Kidney (tissue), 22 donors: ENCODE data around the gene ACSM3. TPM values are rescaled to one million over a fixed set of nuclear protein-coding genes. Genes with fewer than 3 reads are reported as not detected.
"Not testable (repeated sequence)": the region's sequence is repeated elsewhere in the genome, so short reads cannot be mapped to it uniquely, and the experiment has no call there.

Experiments used
- DNase-seq, 5 donors: peaks; one replicate each; pipeline ENCODE4 v3.0.0-alpha.2; 2013 to 2020
- FAIRE-seq: peaks from 2 replicates; lab custom pipeline; 2012; peaks lifted over from hg19 to GRCh38; lab: Jason Lieb, UNC
- H3K27ac ChIP-seq, 2 donors: one replicate each; pipeline ENCODE4 v1.7.0; 2013; ENCODE audit warnings: low read depth in 2 of 2, low read length in 2 of 2, inconsistent platforms in 1 of 2
- H3K27me3 ChIP-seq: one replicate; pipeline ENCODE4 v1.7.1; 2013; ENCODE audit warnings: low read length, inconsistent platforms; ENCODE audit not compliant: control insufficient read depth, insufficient read depth
- H3K36me3 ChIP-seq, 3 donors: one replicate each; pipeline versions ENCODE4 v1.7.0 to v1.7.1; 2013; ENCODE audit warnings: low read length in 3 of 3, control low read depth in 1 of 3, inconsistent platforms in 1 of 3; ENCODE audit not compliant: insufficient read depth in 3 of 3, control insufficient read depth in 2 of 3
- H3K4me1 ChIP-seq, 3 donors: one replicate each; pipeline versions ENCODE4 v1.7.0 to v1.7.1; 2013; ENCODE audit warnings: low read length in 3 of 3, inconsistent platforms in 1 of 3, low read depth in 1 of 3; ENCODE audit not compliant: control insufficient read depth in 2 of 3, insufficient read depth in 2 of 3
- H3K4me3 ChIP-seq, 3 donors: one replicate each; pipeline versions ENCODE4 v1.7.0 to v1.8.1; 2013; ENCODE audit warnings: low read length in 3 of 3, control low read depth in 1 of 3, inconsistent platforms in 1 of 3
- H3K9ac ChIP-seq, 3 donors: one replicate each; pipeline versions ENCODE4 v1.7.0 to v1.7.1; 2013; ENCODE audit warnings: low read length in 3 of 3, control low read depth in 1 of 3, inconsistent platforms in 1 of 3
- H3K9me3 ChIP-seq, 3 donors: one replicate each; pipeline versions ENCODE4 v1.7.0 to v1.7.1; 2013; ENCODE audit warnings: low read length in 3 of 3, control low read depth in 1 of 3, inconsistent platforms in 1 of 3; ENCODE audit not compliant: control insufficient read depth in 2 of 3, insufficient read depth in 1 of 3
- intact Hi-C: fragments of 100-400 bp; cut with DNase I; formaldehyde crosslinking; loops from one replicate; pipeline ENCODE4 v1.11.1; 2022
- long read RNA-seq, 10 donors: library from polyadenylated mRNA in 1 of 10; unstranded in 1 of 10; transcript quantifications; one replicate each; pipeline ENCODE4 v2.0.0 and lab custom pipeline, GENCODE V29; 2021 to 2026
- polyA plus RNA-seq: library from polyadenylated mRNA; stranded (reverse); fragments of 350-450 nt; fragmentation: Illumina TruSeq; extraction: RNeasy Lipid Tissue Mini Kit (QIAGEN cat#74804); gene quantifications from one replicate; pipeline ENCODE4 v1.2.3, GENCODE V29; 2014; ENCODE audit warnings: low read depth, low replicate concordance; ENCODE audit not compliant: insufficient read depth
- total RNA-seq: library from RNA; stranded (reverse); fragmentation: NEBNext Ultra II Directional; extraction: Animal tissue kit (Norgen Biotek cat#: 25700); gene quantifications from one replicate; pipeline ENCODE4 v1.2.1, GENCODE V29; 2021
- TF ChIP-seq, protein P1 (sequence below): IDR thresholded peaks from 3 replicates; pipeline ENCODE4 v1.5.1; 2012; ENCODE audit warnings: mild to moderate bottlenecking, moderate library complexity, borderline replicate concordance; ENCODE audit not compliant: insufficient read depth; ENCODE audit errors: extremely low read depth
- donor health status: control.
- donor health status: control.
- donor health status: control.
- donor health status: control.
- donor health status: control.
- donor health status: DM: yes; HTN: yes; CAD: no.
- donor health status: Normal renal cell carcinoma (clear cell type).

The ACSM3 gene, protein sequence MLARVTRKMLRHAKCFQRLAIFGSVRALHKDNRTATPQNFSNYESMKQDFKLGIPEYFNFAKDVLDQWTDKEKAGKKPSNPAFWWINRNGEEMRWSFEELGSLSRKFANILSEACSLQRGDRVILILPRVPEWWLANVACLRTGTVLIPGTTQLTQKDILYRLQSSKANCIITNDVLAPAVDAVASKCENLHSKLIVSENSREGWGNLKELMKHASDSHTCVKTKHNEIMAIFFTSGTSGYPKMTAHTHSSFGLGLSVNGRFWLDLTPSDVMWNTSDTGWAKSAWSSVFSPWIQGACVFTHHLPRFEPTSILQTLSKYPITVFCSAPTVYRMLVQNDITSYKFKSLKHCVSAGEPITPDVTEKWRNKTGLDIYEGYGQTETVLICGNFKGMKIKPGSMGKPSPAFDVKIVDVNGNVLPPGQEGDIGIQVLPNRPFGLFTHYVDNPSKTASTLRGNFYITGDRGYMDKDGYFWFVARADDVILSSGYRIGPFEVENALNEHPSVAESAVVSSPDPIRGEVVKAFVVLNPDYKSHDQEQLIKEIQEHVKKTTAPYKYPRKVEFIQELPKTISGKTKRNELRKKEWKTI
- total RNA-seq (31.5 TPM), polyA plus RNA-seq (139 TPM)
- long read RNA-seq, donor 1, partial matches to known transcripts = 0 of 6 reads
- long read RNA-seq, donor 1, other reads (novel, unspliced or antisense) = 0 of 6 reads
- long read RNA-seq, donor 2, transcript ACSM3-201 (14 exons, 2,845 nt) = major isoform, 12 of 32 reads
- long read RNA-seq, donor 2, partial matches to known transcripts = 15 of 32 reads
- long read RNA-seq, donor 2, other reads (novel, unspliced or antisense) = 0 of 32 reads
- long read RNA-seq, donor 3, transcript ACSM3-201 (14 exons, 2,845 nt) = major isoform, 9 of 23 reads
- long read RNA-seq, donor 3, partial matches to known transcripts = 7 of 23 reads
- long read RNA-seq, donor 3, other reads (novel, unspliced or antisense) = 0 of 23 reads
- long read RNA-seq, donor 4, transcript ACSM3-201 (14 exons, 2,845 nt) = major isoform, 5 of 14 reads
- long read RNA-seq, donor 4, partial matches to known transcripts = 5 of 14 reads
- long read RNA-seq, donor 4, other reads (novel, unspliced or antisense) = 0 of 14 reads
- long read RNA-seq, donor 5, partial matches to known transcripts = 0 of 1 reads
- long read RNA-seq, donor 5, other reads (novel, unspliced or antisense) = 0 of 1 reads
- long read RNA-seq, donor 6, transcript ACSM3-201 (14 exons, 2,845 nt) = major isoform, 5 of 47 reads
- long read RNA-seq, donor 6, partial matches to known transcripts = 39 of 47 reads
- long read RNA-seq, donor 6, other reads (novel, unspliced or antisense) = 0 of 47 reads
- long read RNA-seq, donor 7, transcript ACSM3-201 (14 exons, 2,845 nt) = major isoform, 6 of 17 reads
- long read RNA-seq, donor 7, partial matches to known transcripts = 0 of 17 reads
- long read RNA-seq, donor 7, other reads (novel, unspliced or antisense) = 8 of 17 reads
- long read RNA-seq, donor 8, partial matches to known transcripts = 6 of 10 reads
- long read RNA-seq, donor 8, other reads (novel, unspliced or antisense) = 0 of 10 reads
- long read RNA-seq, donor 9, partial matches to known transcripts = 6 of 10 reads
- long read RNA-seq, donor 9, other reads (novel, unspliced or antisense) = 0 of 10 reads
- long read RNA-seq, donor 10, partial matches to known transcripts = 23 of 28 reads
- long read RNA-seq, donor 10, other reads (novel, unspliced or antisense) = 0 of 28 reads

DNA sequence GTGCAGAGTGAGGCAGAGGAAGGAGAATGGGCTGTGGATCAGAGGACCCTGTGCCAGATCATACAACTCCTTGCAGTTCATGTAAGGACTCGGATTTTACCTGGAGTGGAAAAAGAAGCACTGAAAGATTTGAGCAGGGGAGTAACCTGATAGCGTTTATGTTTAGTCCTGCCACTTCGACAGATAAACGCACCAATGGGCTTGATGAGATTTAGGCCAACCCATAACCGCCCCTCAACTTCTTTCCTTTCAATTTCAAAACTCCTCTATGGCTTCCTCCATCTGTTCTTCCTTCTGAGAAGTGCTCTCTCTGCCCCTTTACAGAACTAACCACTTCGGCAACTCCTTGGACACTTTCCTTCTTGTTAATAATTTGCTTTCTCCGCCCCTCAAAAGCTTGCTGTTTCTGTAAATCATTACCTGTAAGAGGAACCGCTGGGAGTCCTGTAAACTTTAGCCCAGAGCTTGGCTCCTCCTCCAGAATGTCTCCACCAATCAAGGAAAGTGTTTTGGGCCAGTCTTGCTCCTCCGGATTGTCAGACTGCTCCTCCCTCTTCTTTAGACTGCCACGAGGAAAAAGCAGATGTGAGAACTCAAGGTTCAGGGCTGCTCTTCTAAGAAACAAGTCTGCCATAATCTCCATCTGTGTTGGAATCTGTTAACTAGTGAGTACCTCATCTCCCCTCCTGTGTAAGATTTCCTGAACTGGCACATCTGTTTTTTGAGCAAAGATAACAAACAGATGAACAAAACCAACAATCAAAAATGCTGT lies at the start of gene ACSM3:
TSS of gene ACSM3 (plus strand) at position 554 of the 772 bp plus-strand sequence. CDS start 6,021 bp downstream, outside the sequence.
- Histone ChIP-seq H3K36me3 (no peaks in the 10 kb centered on the region), H3K27me3 (no peaks in the 10 kb centered on the region), H3K27ac (peak within 1 kb of the TSS; percentile 88 to 92), H3K9me3 (no peaks in the 10 kb centered on the region), H3K4me3 (peak within 1 kb of the TSS; percentile 54 to 68 (median 65)), H3K9ac (peak within 1 kb of the TSS; percentile 10 to 63 (median 52)), H3K4me1 (peaks cover 3 to 31% (median 5%) of the 10 kb centered on the region in 3 donors)
- intact Hi-C loops = no loop called here
- DNase-seq = peak; percentile 47 to 98 (median 88)
- TF ChIP-seq, protein P1, sequence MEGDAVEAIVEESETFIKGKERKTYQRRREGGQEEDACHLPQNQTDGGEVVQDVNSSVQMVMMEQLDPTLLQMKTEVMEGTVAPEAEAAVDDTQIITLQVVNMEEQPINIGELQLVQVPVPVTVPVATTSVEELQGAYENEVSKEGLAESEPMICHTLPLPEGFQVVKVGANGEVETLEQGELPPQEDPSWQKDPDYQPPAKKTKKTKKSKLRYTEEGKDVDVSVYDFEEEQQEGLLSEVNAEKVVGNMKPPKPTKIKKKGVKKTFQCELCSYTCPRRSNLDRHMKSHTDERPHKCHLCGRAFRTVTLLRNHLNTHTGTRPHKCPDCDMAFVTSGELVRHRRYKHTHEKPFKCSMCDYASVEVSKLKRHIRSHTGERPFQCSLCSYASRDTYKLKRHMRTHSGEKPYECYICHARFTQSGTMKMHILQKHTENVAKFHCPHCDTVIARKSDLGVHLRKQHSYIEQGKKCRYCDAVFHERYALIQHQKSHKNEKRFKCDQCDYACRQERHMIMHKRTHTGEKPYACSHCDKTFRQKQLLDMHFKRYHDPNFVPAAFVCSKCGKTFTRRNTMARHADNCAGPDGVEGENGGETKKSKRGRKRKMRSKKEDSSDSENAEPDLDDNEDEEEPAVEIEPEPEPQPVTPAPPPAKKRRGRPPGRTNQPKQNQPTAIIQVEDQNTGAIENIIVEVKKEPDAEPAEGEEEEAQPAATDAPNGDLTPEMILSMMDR = no peak
- peak; percentile 99 for FAIRE-seq

DNA sequence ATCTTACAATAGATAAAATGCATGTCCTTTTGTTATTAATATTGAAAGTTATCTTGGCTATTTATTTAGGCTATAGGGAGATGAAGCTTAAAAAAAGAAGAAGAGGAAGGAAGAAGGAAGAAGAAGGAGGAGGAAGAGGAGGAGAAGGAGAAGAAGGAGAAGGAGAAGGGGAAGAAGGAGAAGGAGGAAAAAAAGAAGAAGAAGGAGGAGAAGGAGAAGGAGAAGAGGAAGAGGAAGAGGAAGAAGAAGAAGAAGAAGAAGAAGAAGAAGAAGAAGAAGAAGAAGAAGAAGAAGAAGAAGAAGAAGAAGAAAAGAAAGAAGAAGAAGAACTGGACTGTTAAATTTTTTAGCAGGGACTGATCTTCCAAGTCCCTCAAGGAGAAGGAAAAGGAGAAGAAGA lies 46.1 kb upstream of the ACSM3 start:
- H3K9me3 ChIP-seq, FAIRE-seq, H3K4me1 ChIP-seq, H3K36me3 ChIP-seq, H3K27ac ChIP-seq, H3K9ac ChIP-seq, H3K27me3 ChIP-seq, DNase-seq, intact Hi-C loops, H3K4me3 ChIP-seq: not testable (repeated sequence)

DNA sequence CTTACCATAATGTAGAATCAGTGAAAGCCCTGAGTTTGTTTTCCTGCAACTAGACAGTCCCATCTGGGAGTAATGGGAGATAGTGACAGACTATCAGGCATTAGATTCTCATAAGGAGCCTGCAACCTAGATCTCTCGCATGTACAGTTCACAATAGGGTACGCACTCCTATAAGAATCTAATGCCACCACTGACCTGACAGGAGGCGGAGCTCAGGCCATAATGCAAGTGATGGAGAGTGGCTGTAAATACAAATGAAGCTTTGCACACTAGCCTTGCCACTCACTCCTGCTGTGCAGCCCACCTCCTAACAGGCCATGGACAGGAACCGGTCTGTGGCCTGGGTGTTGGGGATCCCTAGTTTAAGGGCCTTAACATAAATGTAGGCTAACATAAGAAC lies 43.6 kb upstream of the ACSM3 start:
- Histone ChIP-seq H3K9ac (no peak overlapping the region), H3K4me3 (no peak overlapping the region), H3K9me3 (no peaks in the 10 kb centered on the region), H3K27ac (no peak overlapping the region), H3K27me3 (no peaks in the 10 kb centered on the region), H3K4me1 (no peaks in the 10 kb centered on the region), H3K36me3 (no peaks in the 10 kb centered on the region)
- intact Hi-C loops = no loop called here
- DNase-seq (no peak), FAIRE-seq (no peak)
- TF ChIP-seq, protein P1 = no peak
